IPS-18c (cell line): ENCODE data around the gene SOBP.

Experiments used
- H3K4me3 ChIP-seq: 2 replicates; pipeline ENCODE4 v1.7.0; 2013; ENCODE audit warnings: low read depth, mild to moderate bottlenecking, low read length, moderate library complexity; ENCODE audit not compliant: insufficient read depth
- H3K9me3 ChIP-seq: one replicate; pipeline ENCODE4 v1.6.1; 2013; ENCODE audit warnings: mild to moderate bottlenecking, low read length, moderate library complexity; ENCODE audit not compliant: control insufficient read depth, insufficient read depth

SOBP gene

GRCh38 chr6:107589934-107590333, 100.0 kb downstream of the SOBP start:
- H3K9me3 ChIP-seq = no peaks in the 10 kb centered on the region

DNA sequence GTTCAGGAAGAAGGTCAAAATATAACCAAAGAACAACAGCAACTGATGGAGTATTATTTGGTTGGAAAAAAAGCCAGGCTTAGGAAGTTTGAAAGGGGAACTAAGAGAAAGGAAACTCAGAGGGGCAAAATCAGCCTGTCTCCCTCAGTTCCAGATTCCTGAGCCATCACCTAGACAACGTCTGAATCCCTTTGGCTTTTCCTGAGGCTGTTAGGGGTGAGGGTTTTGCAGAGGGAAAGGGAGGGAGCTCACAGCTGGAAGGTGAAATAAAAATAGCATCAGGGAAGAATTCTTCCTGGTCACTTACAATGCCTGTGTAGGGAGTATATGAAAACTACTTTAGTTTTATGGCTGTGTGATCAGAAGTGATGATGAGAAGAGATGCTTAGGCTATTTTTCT, 100.5 kb downstream of the SOBP start:
- no peak overlapping the region for H3K4me3 ChIP-seq
- H3K9me3 ChIP-seq = no peaks in the 10 kb centered on the region

More at GRCh38 chr6:107589934-107590333, 100.0 kb downstream of the SOBP start:
- H3K4me3 ChIP-seq = no peak overlapping the region

GRCh38 chr6:107591346-107591745, 101.4 kb downstream of the SOBP start:
- Histone ChIP-seq H3K4me3 (no peak overlapping the region), H3K9me3 (no peaks in the 10 kb centered on the region)

GRCh38 chr6:107592806-107593205, 102.9 kb downstream of the SOBP start:
- no peaks in the 10 kb centered on the region for H3K9me3 ChIP-seq
- H3K4me3 ChIP-seq = no peak overlapping the region

DNA sequence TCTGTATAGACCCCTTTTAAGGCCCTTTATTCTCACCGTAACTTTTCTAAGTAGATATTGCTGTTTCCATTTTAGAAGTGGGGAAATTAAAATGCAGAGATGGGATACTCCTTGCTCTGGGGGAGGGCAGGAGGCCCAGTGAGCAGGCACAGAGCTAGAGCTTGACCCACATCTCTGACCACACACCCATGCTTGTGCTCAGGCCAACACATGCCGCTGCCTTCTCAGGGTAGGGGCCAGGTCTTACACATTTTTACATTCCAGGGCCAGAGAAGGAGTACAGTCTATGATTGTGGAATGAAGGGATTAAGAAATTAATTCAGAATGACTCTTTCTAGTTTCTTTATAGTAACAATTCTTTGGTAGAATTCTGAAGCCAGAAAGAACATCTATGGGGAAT, 104.8 kb downstream of the SOBP start:
- H3K9me3 ChIP-seq = no peaks in the 10 kb centered on the region
- no peak overlapping the region for H3K4me3 ChIP-seq

GRCh38 chr6:107598091-107598490, 108.2 kb downstream of the SOBP start:
- no peaks in the 10 kb centered on the region for H3K9me3 ChIP-seq
- H3K4me3 ChIP-seq = no peak overlapping the region

DNA sequence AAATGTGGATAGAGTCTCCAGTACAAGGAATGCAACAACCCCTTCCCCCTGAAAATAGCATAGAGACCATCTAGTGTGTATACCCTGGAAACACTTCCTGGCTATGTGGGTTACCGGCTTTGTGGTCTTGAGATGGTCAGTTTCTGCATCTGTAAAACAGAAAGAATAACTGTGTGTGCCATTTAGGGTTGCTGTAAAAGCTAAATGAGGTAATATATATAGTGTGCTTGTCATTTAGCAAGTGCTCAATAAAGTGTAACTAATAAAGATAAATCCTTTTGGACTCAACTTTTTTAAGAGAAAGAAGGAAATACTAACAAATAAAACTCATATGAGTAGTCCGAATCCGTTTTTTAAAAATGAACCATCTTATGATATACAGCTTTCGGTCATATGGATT, 109.1 kb downstream of the SOBP start:
- H3K9me3 ChIP-seq = no peaks in the 10 kb centered on the region
- no peak overlapping the region for H3K4me3 ChIP-seq

- H3K9me3 ChIP-seq = no peaks in the 10 kb centered on the region
- no peak overlapping the region for H3K4me3 ChIP-seq
These were observed 110.2 kb downstream of the SOBP start for GRCh38 chr6:107600121-107600520.

DNA sequence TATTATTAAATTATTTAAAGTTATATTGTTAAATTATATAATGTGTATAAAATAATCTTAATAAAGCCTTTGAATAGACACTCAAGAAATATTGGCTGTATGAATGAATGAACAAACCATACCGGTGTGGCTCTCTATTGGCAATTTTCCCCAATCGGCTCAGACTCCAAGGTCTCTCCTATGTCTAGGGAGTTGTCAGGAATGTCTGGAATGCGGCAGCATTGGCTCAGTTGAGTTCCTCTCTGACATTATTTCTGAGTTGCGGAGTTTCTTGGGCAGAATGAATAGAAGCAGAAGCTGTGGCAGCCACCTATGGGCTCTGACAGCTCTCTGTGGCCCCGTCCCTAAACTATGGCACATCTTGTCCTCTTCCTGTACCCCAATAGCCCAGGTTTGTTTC, 111.0 kb downstream of the SOBP start:
- Histone ChIP-seq H3K4me3 (no peak overlapping the region), H3K9me3 (no peaks in the 10 kb centered on the region)

- no peaks in the 10 kb centered on the region for H3K9me3 ChIP-seq
These were observed 111.5 kb downstream of the SOBP start for GRCh38 chr6:107601406-107601805.

DNA sequence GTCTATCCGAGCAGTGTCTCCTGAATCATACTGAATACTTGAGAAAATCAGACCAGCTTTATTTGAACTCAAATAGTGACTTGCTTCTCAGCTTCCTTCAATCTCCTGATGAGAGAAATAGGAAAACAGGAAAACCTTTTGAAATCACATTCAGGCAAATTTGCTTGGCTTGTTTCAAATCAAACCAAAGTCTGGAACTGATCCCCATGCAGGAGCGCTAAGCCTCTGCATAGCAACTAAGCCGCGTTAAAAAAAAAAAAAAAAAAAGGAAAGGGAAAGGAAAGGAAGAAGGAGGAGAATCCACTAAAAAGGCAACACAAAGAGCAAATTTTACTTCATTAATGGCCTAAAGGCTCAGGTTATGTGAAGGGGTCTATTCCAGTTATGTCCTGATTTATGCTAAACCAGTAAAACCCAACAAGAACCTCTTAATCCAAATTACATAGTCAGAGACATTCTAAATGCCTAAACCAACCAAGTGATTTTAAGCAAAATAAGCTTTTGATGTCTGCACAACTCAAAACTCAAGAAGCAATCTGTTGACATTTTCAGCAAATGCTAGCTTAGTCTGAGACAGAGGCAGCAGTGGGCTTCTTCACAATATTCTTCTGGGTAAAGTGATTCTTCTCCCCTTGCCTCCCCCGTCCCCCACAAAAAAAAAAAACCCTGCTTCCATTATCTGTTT, 112.5 kb downstream of the SOBP start:
- no peak overlapping the region for H3K4me3 ChIP-seq
- H3K9me3 ChIP-seq = no peaks in the 10 kb centered on the region

More at GRCh38 chr6:107601406-107601805, 111.5 kb downstream of the SOBP start:
- H3K4me3 ChIP-seq = no peak overlapping the region

DNA sequence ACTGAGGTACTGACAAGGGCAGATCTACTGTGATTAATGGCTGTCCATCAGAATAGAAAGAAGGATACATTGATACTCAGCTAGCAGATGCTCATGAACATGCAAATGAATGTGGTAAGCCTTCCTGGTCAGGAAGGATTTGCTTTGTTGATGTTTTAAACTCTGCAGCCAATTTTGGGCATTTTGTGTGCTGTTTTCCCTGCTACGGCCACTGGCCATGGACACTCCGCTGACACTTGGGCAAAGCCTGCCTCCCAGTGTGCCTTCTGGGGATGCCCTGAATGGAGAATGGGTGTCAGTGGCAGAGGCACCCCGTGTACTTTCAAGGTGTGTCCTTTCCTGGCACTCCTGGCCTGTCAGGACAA, 113.1 kb downstream of the SOBP start:
- Histone ChIP-seq H3K9me3 (no peaks in the 10 kb centered on the region), H3K4me3 (no peak overlapping the region)

GRCh38 chr6:107604549-107604948, 114.6 kb downstream of the SOBP start:
- Histone ChIP-seq H3K4me3 (no peak overlapping the region), H3K9me3 (no peaks in the 10 kb centered on the region)

DNA sequence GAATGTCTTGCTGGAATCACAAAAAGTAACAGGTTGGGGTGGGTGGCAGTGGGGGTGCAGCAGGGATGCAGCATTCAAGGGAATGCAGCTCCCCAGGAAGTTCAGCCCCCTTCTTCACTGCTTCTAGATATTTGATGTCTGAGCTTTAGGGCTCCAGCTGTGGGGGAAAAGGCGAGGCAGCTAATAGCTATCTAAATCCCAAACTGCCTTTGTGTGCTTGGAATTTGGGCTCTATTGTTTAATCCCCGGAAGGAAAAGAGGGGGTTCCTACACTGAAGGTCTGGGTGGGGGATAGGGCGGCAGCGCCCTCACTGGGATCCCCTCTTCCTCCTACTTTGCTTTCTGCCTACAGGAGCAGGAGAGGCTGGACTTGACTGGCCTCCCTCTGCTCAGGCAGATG, 116.5 kb downstream of the SOBP start:
- no peak overlapping the region for H3K4me3 ChIP-seq
- no peaks in the 10 kb centered on the region for H3K9me3 ChIP-seq

DNA sequence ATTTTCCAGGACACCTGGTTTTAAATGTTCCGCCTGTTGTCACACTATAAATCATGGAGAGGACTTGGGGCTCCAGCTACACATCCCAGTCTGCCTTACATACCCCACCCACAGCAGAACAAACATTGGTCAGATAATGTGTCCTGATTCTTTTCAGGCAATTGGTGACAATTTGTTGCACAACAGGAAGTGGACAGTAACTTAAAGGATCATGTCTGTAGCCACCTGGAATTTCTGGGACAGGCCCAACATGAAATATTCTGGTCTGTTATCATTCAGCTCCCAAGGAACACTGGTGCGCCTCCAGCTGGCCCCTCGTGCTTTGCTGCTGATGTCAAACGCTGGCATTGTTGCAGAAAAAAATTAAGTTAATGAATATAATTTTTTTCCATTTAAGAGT, 117.2 kb downstream of the SOBP start:
- no peak overlapping the region for H3K4me3 ChIP-seq
- no peaks in the 10 kb centered on the region for H3K9me3 ChIP-seq

- no peaks in the 10 kb centered on the region for H3K9me3 ChIP-seq
These were observed 121.3 kb downstream of the SOBP start for GRCh38 chr6:107611094-107611810.

DNA sequence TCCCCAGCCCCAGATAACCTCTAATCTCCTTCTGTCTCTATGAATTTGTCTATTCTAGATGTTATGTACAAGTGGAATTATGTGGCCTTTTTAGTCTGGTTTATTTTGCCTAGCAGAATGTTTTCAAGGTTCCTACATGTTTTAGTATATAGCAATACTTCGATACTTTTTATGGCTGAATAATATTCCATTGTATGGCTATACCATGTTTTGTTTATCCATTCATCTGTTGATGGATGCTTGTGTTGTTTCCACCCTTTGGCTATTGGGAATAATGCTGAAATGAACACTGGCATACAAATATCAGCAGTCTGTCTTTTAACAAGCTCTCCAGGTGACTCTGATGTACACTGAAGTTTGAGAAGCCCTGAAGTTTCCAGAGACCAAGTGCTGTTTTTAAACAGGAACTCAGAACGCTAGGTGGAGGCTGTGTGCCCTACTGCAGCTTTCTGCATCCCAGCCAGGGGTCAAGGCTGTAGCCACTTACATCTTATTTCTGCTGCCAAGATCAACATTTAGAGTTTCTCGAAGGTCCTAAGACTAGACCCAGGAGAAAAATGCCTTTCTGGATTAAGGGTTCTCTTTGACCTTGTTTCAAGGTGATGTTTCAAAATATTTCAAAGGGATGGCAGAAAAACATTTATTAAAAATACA, 123.0 kb downstream of the SOBP start:
- no peak overlapping the region for H3K4me3 ChIP-seq
- no peaks in the 10 kb centered on the region for H3K9me3 ChIP-seq

More at GRCh38 chr6:107611094-107611810, 121.3 kb downstream of the SOBP start:
- H3K4me3 ChIP-seq = no peak overlapping the region

- no peaks in the 10 kb centered on the region for H3K9me3 ChIP-seq
These were observed 123.9 kb downstream of the SOBP start for GRCh38 chr6:107613651-107614379.

More at GRCh38 chr6:107613651-107614379, 123.9 kb downstream of the SOBP start:
- H3K4me3 ChIP-seq = no peak overlapping the region
